HepG2 (cell line): Measurements from ENCODE around the gene CLIC1. TPM values are rescaled to one million over a fixed set of nuclear protein-coding genes. Genes with fewer than 3 reads are reported as not detected.

ENCODE experiments used
- ATAC-seq: fragments of 200-7000 bp; cut with Tn5 transposase; 3 replicates; pipeline ENCODE4 v1.9.1; 2020; ENCODE audit warnings: mild to moderate bottlenecking, moderate library complexity
- BruUV-seq: library from RNA; stranded (reverse); fragments of 400-500 nt; replicated peaks from 2 replicates; lab custom pipeline; 2021; lab: Mats Ljungman, UMichigan
- CTCF ChIA-PET: fragments of 300-600 bp; formaldehyde crosslinking; extraction: SDS; loops from one replicate; lab custom pipeline; 2021; ENCODE audit warnings: low total read pairs, inconsistent platforms, low intra/inter-chr PET ratio; lab: Yijun Ruan, JAX
- POLR2A ChIA-PET: fragments of 350-600 bp; sonication (Branson Sonifier 250); formaldehyde crosslinking; loops from one replicate; lab custom pipeline; 2020; ENCODE audit warnings: antibody characterized with exemption, inconsistent platforms; lab: Yijun Ruan, JAX
- DNase-seq: peaks from one replicate; pipeline ENCODE4 v3.0.0-alpha.2; 2015; ENCODE audit warnings: low spot score
- FAIRE-seq: peaks from 3 replicates; lab custom pipeline; 2011; peaks lifted over from hg19 to GRCh38; lab: Jason Lieb, UNC
- H2AFZ ChIP-seq: one replicate; pipeline ENCODE4 v1.6.1; 2011; ENCODE audit warnings: low read length, inconsistent platforms
- H3K27ac ChIP-seq: fragments of 300-600 bp; 3 replicates; pipeline ENCODE4 v1.8.0; 2011; ENCODE audit warnings: mixed run types, mild to moderate bottlenecking, mixed read lengths, low read length, inconsistent platforms; ENCODE audit not compliant: insufficient read depth; ENCODE audit errors: extremely low read length
- H3K27me3 ChIP-seq, 2 experiments: fragments of 200-600 bp in 1 of 2; 2 replicates in 1 of 2; 3 replicates in 1 of 2; pipeline versions ENCODE4 v1.6.0 to v1.8.0; 2011; ENCODE audit warnings: low read length in 2 of 2, mild to moderate bottlenecking in 2 of 2, moderate library complexity in 2 of 2, inconsistent platforms in 1 of 2; ENCODE audit not compliant: insufficient read depth in 2 of 2, control insufficient read depth in 1 of 2
- H3K36me3 ChIP-seq, 2 experiments: fragments of 200-600 bp in 1 of 2; replicated peaks in 1 of 2; 2 replicates in 1 of 2; 3 replicates in 1 of 2; pipeline versions ENCODE4 v1.5.1 to v1.8.0; 2011; ENCODE audit warnings: low read length in 2 of 2, inconsistent platforms in 1 of 2; ENCODE audit not compliant: insufficient read depth in 2 of 2, control insufficient read depth in 1 of 2
- H3K4me1 ChIP-seq: 2 replicates; pipeline ENCODE4 v1.5.1; 2012; ENCODE audit warnings: low read length, inconsistent platforms; ENCODE audit not compliant: insufficient read depth
- H3K4me2 ChIP-seq: 2 replicates; pipeline ENCODE4 v1.6.0; 2011; ENCODE audit warnings: low read depth, low read length, inconsistent platforms
- H3K4me3 ChIP-seq, 3 experiments: fragments of 200-600 bp in 1 of 3; sonication (generic), shearing (Covaris generic) in 1 of 3; replicated peaks in 1 of 3; 2 replicates each; pipeline ENCODE4 v1.5.1; 2011 to 2016; ENCODE audit warnings: low read length in 3 of 3, inconsistent platforms in 2 of 3, low read depth in 2 of 3, mild to moderate bottlenecking in 2 of 3, control low read depth in 1 of 3, mixed read lengths in 1 of 3; ENCODE audit not compliant: insufficient read depth in 1 of 3
- H3K79me2 ChIP-seq: one replicate; pipeline ENCODE4 v1.6.1; 2011; ENCODE audit warnings: low read length, inconsistent platforms; ENCODE audit not compliant: insufficient read depth
- H3K9ac ChIP-seq: 2 replicates; pipeline ENCODE4 v1.6.0; 2011; ENCODE audit warnings: mild to moderate bottlenecking, low read depth, low read length, inconsistent platforms; ENCODE audit not compliant: insufficient read depth
- H3K9me3 ChIP-seq: 2 replicates; pipeline ENCODE4 v1.5.1; 2012; ENCODE audit warnings: mild to moderate bottlenecking, low read length
- H4K20me1 ChIP-seq: 2 replicates; pipeline ENCODE4 v1.6.0; 2011; ENCODE audit warnings: inconsistent platforms, mild to moderate bottlenecking, low read length, moderate library complexity; ENCODE audit not compliant: insufficient read depth
- DMAP1 ChIP-seq: IDR thresholded peaks from 2 replicates; pipeline ENCODE4 v1.6.1; 2016
- EP300 ChIP-seq, 3 experiments: sonication (generic) in 1 of 3; formaldehyde crosslinking in 1 of 3; IDR thresholded peaks; 2 replicates each; pipeline versions ENCODE4 v1.5.1 to v1.6.1; 2011 to 2020; ENCODE audit warnings: low read depth in 2 of 3, low read length in 2 of 3, borderline replicate concordance in 1 of 3, improper control_type of control experiment in 1 of 3, mild to moderate bottlenecking in 1 of 3, missing genetic modification reagents in 1 of 3, moderate library complexity in 1 of 3
- HNRNPLL ChIP-seq: fragments of 200-400 bp; formaldehyde crosslinking; IDR thresholded peaks from 2 replicates; pipeline ENCODE4 v1.6.1; 2017; ENCODE audit warnings: mild to moderate bottlenecking, low read depth, low read length; ENCODE audit not compliant: poor library complexity, severe bottlenecking
- HOXD1 ChIP-seq: sonication (generic); formaldehyde crosslinking; IDR thresholded peaks from 2 replicates; pipeline ENCODE4 v1.5.0; 2020; ENCODE audit warnings: missing genetic modification reagents
- SMARCC2 ChIP-seq: fragments of 450-650 bp; IDR thresholded peaks from 2 replicates; pipeline ENCODE4 v1.6.1; 2017; ENCODE audit warnings: antibody characterized with exemption, mild to moderate bottlenecking
- TAF15 ChIP-seq: fragments of 200-400 bp; formaldehyde crosslinking; IDR thresholded peaks from one replicate; pipeline ENCODE4 v1.6.1; 2018; ENCODE audit warnings: mild to moderate bottlenecking, low read depth, low read length; ENCODE audit not compliant: poor library complexity, severe bottlenecking
- ZFAT ChIP-seq: sonication (generic); formaldehyde crosslinking; conservative IDR thresholded peaks from 2 replicates; pipeline ENCODE4 v1.8.1; 2023; ENCODE audit warnings: missing genetic modification reagents, inconsistent platforms
- ZNF10 ChIP-seq: sonication (generic); formaldehyde crosslinking; IDR thresholded peaks from 2 replicates; pipeline ENCODE4 v1.4.0; 2020; ENCODE audit warnings: mild to moderate bottlenecking, low read depth, missing genetic modification reagents, borderline replicate concordance
- ZNF225 ChIP-seq: sonication (generic); formaldehyde crosslinking; IDR thresholded peaks from 2 replicates; pipeline ENCODE4 v1.4.0; 2020; ENCODE audit warnings: mild to moderate bottlenecking, missing genetic modification reagents
- ZNF687 ChIP-seq: sonication (generic); formaldehyde crosslinking; IDR thresholded peaks from 2 replicates; pipeline ENCODE4 v1.5.1; 2020; ENCODE audit warnings: mild to moderate bottlenecking, missing genetic modification reagents, moderate library complexity
- whole genome bisulfite sequencing: methylation state at CpG from one replicate; pipeline ENCODE4 v1.1.6; 2017; ENCODE audit warnings: low lambda C conversion rate; 5-methylcytosine and 5-hydroxymethylcytosine counted together
- in situ Hi-C: cut with HindIII; loops from 2 replicates; pipeline ENCODE4 v1.10.0; 2017; ENCODE audit warnings: low pct_unique_long_range_greater_than_20kb; ENCODE audit not compliant: extremely low pct_ligation_motif_present
- intact Hi-C: fragments of 100-400 bp; cut with micrococcal nuclease; formaldehyde crosslinking; loops from one replicate; pipeline ENCODE4 v1.10.0; 2022; ENCODE audit not compliant: unreplicated experiment
- polyA plus RNA-seq, 8 experiments: library from polyadenylated mRNA; depleted of rRNA in 3 of 8; stranded (reverse) in 7 of 8; unstranded in 1 of 8; fragments of >200 nt; fragmentation: Illumina TruSeq in 4 of 8; extraction: Trizol in 4 of 8; gene quantifications; 2 replicates each; pipeline versions ENCODE4 v1.2.1 to v1.2.3, GENCODE V29; 2011 to 2016; ENCODE audit warnings: low read depth in 4 of 8, missing spikeins in 1 of 8, mixed read lengths in 1 of 8; ENCODE audit not compliant: insufficient read depth in 1 of 8
- total RNA-seq, 5 experiments: library from RNA; depleted of rRNA; stranded (reverse); fragments of >200 nt; fragmentation: Illumina TruSeq; extraction: Trizol; gene quantifications; 2 replicates each; pipeline ENCODE4 v1.2.3, GENCODE V29; 2016; ENCODE audit warnings: low read depth in 1 of 5
- TF ChIP-seq, protein P1 (sequence below): sonication (generic); formaldehyde crosslinking; IDR thresholded peaks from 2 replicates; pipeline ENCODE4 v1.4.0; 2020; ENCODE audit warnings: mild to moderate bottlenecking, low read depth, missing genetic modification reagents

Gene CLIC1
- total and polyA plus RNA-seq, 2 of the 13 experiments (the other 11 are each of a cell fraction or from before 2014, with no cell fraction given) = 602 to 891 TPM

- H3K9me3 ChIP-seq = no peaks in the 10 kb centered on the region
- no peaks in the 10 kb centered on the region for H4K20me1 ChIP-seq
- H3K36me3 ChIP-seq = no peaks in the 10 kb centered on the region
- H2AFZ ChIP-seq = peak within 1 kb of the TSS; percentile 5
- no TSS peak for BruUV-seq
- intact Hi-C loops = loop anchor here (5.0 kb wide), 1 partner anchor 33 kb away; the partner anchor contains the start of gene LY6G5C
- H3K27me3 ChIP-seq = peaks cover 12 to 51% of the 10 kb centered on the region in 2 experiments; a peak in 4 of 5 replicates
- CTCF ChIA-PET = no interaction called here
- DNase-seq (no peak), ATAC-seq (no peak), FAIRE-seq (no peak)
- WGBS = 43% methylated on average over 9 of the region's 16 CpGs
- H3K27ac ChIP-seq = no peak within 1 kb of the TSS
- H3K4me1 ChIP-seq = peaks cover 25% of the 10 kb centered on the region
- no peaks in the 10 kb centered on the region for H3K79me2 ChIP-seq
- H3K9ac ChIP-seq = no peak within 1 kb of the TSS
- in situ Hi-C loops = no loop called here
- TF ChIP-seq TAF15 (no peak), ZFAT (CRISPR knock-in tag) (no peak), HNRNPLL (peak; percentile 23), ZNF225 (CRISPR knock-in tag) (0 out of 2 replicates have a peak, but pooled peaks have one; percentile 56), ZNF687 (CRISPR knock-in tag) (peak; percentile 30; the same call in 1 of the 2 replicates), EP300 (IDR thresholded peaks at IDR 0.05; ENCODE audit: low read depth in 2 of 2, low read length in 2 of 2) (no peak), EP300 (CRISPR knock-in tag; IDR thresholded peaks at IDR 0.05; ENCODE audit: borderline replicate concordance) (no peak), ZNF10 (no peak), SMARCC2 (no peak), HOXD1 (CRISPR knock-in tag) (0 out of 2 replicates have a peak, but pooled peaks have one; percentile 35), DMAP1 (CRISPR knock-in tag) (no peak)
- TF ChIP-seq, protein P1, sequence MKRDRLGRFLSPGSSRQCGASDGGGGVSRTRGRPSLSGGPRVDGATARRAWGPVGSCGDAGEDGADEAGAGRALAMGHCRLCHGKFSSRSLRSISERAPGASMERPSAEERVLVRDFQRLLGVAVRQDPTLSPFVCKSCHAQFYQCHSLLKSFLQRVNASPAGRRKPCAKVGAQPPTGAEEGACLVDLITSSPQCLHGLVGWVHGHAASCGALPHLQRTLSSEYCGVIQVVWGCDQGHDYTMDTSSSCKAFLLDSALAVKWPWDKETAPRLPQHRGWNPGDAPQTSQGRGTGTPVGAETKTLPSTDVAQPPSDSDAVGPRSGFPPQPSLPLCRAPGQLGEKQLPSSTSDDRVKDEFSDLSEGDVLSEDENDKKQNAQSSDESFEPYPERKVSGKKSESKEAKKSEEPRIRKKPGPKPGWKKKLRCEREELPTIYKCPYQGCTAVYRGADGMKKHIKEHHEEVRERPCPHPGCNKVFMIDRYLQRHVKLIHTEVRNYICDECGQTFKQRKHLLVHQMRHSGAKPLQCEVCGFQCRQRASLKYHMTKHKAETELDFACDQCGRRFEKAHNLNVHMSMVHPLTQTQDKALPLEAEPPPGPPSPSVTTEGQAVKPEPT (CRISPR knock-in tag) = no peak
- POLR2A ChIA-PET = interaction anchor here (0.6 to 5.1 kb wide), 12 partner anchors 9 to 187 kb away, joined by 3 to 31 read pairs (median 3); partner anchors contain the start of genes ABHD16A, DDAH2, HSPA1B and VARS1
- H3K4me2 ChIP-seq = peak within 1 kb of the TSS; percentile 63
- no peak within 1 kb of the TSS; a peak in 1 of 6 replicates for H3K4me3 ChIP-seq
These were observed 21.0 kb downstream of the CLIC1 start, which contains the start of gene LY6G6D for GRCh38 chr6:31715022-31715958. LY6G6D (plus strand) TSS chr6:31715348; CDS start chr6:31715356, 8 bp downstream.
